Measurements from ENCODE around the gene DBR1.

DBR1 gene

DNA sequence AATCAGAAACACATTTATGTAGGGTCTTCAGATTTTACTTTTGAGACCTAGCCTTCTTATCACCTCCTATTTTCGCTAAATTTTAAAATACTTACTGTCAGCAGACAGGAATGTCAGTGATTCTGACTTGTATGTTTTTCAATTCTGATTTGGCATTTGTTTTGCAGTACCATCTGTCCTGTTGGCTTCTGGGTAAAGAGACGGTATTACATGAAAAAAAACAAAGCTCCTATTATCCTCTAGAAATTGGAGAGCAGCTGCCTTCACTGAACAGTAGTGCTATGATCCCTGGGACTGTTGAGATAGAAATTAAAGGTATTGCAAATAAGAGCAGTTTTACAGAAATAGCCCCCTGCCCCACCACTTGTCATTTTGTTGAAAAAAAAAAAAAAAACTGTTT is 20.8 kb upstream of the DBR1 start (continued):
- TF ChIP-seq ZNF169 (tag by site-specific recombination; IDR thresholded peaks at IDR 0.05) = no peak
- no peak for TF ChIP-seq ZNF324 (tag by site-specific recombination; IDR thresholded peaks at IDR 0.05)

DNA sequence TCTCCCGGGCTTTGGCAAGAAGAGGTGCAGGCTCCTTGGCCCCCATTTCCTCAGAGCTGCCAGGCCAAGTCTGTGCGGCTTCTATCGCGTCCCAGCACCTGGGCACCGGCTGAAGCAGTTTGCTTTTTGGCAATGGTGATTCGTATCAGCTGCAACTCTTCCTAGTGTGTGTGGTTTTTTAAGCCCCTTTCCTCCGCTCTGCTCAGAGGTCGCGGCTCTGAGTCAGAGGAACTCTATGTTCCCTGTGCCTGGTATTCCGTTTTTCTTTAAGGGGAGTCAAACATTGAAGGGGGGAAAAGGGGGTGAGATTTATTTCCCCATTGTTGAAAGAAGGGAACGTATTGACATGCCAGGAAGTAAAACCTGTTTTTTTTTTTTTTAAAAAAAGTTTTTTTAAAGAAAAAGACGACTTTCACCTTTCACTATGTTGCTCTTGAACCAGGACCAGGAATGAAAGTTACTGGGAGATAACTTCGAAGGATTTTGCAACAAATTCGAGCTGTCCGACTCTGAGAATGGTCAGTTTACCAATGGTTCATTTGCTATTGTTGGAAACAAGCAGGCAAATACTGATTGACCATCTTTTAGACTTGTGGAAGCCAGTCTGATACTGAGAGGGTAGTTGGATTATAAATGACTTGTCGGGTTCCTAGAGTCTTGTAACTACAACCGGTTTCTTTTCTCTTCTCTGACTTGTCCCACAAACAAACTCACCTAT is 13.5 kb upstream of the DBR1 start:
- H3K27ac ChIP-seq (ENCODE audit: extremely low read depth, low read depth, low read length) = peak overlapping the region; percentile 88; the same call in 1 of the 2 replicates
- peak overlapping the region; percentile 99 for H3K4me3 ChIP-seq (ENCODE audit: low read depth, low read length)
- no peaks in the 10 kb centered on the region; the same call in 1 of the 2 replicates for H3K4me1 ChIP-seq (ENCODE audit: control insufficient read depth, insufficient read depth, low read length)
- CTCF ChIA-PET = interaction anchor here (0.7 to 0.8 kb wide), 3 partner anchors 15 to 197 kb away, joined by 3 to 4 read pairs (median 3); no protein-coding TSS in a partner anchor
- no peak for TF ChIP-seq FEZF1 (tag by site-specific recombination; IDR thresholded peaks at IDR 0.05)
- TF ChIP-seq, protein P1, sequence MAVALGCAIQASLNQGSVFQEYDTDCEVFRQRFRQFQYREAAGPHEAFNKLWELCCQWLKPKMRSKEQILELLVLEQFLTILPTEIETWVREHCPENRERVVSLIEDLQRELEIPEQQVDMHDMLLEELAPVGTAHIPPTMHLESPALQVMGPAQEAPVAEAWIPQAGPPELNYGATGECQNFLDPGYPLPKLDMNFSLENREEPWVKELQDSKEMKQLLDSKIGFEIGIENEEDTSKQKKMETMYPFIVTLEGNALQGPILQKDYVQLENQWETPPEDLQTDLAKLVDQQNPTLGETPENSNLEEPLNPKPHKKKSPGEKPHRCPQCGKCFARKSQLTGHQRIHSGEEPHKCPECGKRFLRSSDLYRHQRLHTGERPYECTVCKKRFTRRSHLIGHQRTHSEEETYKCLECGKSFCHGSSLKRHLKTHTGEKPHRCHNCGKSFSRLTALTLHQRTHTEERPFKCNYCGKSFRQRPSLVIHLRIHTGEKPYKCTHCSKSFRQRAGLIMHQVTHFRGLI (tag by site-specific recombination; IDR thresholded peaks at IDR 0.05) = peak; percentile 4; the same call in 1 of the 2 replicates
- TF ChIP-seq PRDM1 (tag by site-specific recombination; IDR thresholded peaks at IDR 0.05) = 0 out of 2 replicates have a peak, but pooled peaks have one; percentile 10
- TF ChIP-seq, protein P2, sequence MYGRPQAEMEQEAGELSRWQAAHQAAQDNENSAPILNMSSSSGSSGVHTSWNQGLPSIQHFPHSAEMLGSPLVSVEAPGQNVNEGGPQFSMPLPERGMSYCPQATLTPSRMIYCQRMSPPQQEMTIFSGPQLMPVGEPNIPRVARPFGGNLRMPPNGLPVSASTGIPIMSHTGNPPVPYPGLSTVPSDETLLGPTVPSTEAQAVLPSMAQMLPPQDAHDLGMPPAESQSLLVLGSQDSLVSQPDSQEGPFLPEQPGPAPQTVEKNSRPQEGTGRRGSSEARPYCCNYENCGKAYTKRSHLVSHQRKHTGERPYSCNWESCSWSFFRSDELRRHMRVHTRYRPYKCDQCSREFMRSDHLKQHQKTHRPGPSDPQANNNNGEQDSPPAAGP (tag by site-specific recombination; IDR thresholded peaks at IDR 0.05) = no peak
- TF ChIP-seq, protein P3, sequence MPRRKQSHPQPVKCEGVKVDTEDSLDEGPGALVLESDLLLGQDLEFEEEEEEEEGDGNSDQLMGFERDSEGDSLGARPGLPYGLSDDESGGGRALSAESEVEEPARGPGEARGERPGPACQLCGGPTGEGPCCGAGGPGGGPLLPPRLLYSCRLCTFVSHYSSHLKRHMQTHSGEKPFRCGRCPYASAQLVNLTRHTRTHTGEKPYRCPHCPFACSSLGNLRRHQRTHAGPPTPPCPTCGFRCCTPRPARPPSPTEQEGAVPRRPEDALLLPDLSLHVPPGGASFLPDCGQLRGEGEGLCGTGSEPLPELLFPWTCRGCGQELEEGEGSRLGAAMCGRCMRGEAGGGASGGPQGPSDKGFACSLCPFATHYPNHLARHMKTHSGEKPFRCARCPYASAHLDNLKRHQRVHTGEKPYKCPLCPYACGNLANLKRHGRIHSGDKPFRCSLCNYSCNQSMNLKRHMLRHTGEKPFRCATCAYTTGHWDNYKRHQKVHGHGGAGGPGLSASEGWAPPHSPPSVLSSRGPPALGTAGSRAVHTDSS (tag by site-specific recombination; IDR thresholded peaks at IDR 0.05) = no peak
- TF ChIP-seq ZNF624 (tag by site-specific recombination; IDR thresholded peaks at IDR 0.05) = no peak
- TF ChIP-seq ZNF654 (tag by site-specific recombination; IDR thresholded peaks at IDR 0.05; ENCODE audit: low read depth) = no peak
- TF ChIP-seq ZNF416 (tag by site-specific recombination; IDR thresholded peaks at IDR 0.05) = no peak
- TF ChIP-seq, protein P4, sequence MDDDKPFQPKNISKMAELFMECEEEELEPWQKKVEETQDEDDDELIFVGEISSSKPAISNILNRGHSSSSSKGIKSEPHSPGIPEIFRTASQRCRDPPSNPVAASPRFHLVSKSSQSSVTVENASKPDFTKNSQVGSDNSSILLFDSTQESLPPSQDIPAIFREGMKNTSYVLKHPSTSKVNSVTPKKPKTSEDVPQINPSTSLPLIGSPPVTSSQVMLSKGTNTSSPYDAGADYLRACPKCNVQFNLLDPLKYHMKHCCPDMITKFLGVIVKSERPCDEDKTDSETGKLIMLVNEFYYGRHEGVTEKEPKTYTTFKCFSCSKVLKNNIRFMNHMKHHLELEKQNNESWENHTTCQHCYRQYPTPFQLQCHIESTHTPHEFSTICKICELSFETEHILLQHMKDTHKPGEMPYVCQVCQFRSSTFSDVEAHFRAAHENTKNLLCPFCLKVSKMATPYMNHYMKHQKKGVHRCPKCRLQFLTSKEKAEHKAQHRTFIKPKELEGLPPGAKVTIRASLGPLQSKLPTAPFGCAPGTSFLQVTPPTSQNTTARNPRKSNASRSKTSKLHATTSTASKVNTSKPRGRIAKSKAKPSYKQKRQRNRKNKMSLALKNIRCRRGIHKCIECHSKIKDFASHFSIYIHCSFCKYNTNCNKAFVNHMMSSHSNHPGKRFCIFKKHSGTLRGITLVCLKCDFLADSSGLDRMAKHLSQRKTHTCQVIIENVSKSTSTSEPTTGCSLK (tag by site-specific recombination; IDR thresholded peaks at IDR 0.05) = no peak
- TF ChIP-seq ZBTB20 (tag by site-specific recombination; IDR thresholded peaks at IDR 0.05) = 0 out of 2 replicates have a peak, but pooled peaks have one; percentile 5
- TF ChIP-seq, protein P5, sequence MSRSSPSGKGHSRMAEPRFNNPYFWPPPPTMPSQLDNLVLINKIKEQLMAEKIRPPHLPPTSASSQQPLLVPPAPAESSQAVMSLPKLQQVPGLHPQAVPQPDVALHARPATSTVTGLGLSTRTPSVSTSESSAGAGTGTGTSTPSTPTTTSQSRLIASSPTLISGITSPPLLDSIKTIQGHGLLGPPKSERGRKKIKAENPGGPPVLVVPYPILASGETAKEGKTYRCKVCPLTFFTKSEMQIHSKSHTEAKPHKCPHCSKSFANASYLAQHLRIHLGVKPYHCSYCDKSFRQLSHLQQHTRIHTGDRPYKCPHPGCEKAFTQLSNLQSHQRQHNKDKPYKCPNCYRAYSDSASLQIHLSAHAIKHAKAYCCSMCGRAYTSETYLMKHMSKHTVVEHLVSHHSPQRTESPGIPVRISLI (tag by site-specific recombination; IDR thresholded peaks at IDR 0.05) = peak; percentile 38; the same call in 1 of the 2 replicates
- TF ChIP-seq, protein P6, sequence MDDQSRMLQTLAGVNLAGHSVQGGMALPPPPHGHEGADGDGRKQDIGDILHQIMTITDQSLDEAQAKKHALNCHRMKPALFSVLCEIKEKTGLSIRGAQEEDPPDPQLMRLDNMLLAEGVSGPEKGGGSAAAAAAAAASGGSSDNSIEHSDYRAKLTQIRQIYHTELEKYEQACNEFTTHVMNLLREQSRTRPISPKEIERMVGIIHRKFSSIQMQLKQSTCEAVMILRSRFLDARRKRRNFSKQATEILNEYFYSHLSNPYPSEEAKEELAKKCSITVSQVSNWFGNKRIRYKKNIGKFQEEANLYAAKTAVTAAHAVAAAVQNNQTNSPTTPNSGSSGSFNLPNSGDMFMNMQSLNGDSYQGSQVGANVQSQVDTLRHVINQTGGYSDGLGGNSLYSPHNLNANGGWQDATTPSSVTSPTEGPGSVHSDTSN (CRISPR knock-in tag; IDR thresholded peaks at IDR 0.05) = no peak
- TF ChIP-seq ZNF311 (tag by site-specific recombination; IDR thresholded peaks at IDR 0.05; ENCODE audit: borderline replicate concordance) = no peak
- TF ChIP-seq, protein P7, sequence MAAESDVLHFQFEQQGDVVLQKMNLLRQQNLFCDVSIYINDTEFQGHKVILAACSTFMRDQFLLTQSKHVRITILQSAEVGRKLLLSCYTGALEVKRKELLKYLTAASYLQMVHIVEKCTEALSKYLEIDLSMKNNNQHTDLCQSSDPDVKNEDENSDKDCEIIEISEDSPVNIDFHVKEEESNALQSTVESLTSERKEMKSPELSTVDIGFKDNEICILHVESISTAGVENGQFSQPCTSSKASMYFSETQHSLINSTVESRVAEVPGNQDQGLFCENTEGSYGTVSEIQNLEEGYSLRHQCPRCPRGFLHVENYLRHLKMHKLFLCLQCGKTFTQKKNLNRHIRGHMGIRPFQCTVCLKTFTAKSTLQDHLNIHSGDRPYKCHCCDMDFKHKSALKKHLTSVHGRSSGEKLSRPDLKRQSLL (tag by site-specific recombination; IDR thresholded peaks at IDR 0.05) = no peak
- no peak for TF ChIP-seq RBAK (tag by site-specific recombination; IDR thresholded peaks at IDR 0.05)
- TF ChIP-seq, protein P8, sequence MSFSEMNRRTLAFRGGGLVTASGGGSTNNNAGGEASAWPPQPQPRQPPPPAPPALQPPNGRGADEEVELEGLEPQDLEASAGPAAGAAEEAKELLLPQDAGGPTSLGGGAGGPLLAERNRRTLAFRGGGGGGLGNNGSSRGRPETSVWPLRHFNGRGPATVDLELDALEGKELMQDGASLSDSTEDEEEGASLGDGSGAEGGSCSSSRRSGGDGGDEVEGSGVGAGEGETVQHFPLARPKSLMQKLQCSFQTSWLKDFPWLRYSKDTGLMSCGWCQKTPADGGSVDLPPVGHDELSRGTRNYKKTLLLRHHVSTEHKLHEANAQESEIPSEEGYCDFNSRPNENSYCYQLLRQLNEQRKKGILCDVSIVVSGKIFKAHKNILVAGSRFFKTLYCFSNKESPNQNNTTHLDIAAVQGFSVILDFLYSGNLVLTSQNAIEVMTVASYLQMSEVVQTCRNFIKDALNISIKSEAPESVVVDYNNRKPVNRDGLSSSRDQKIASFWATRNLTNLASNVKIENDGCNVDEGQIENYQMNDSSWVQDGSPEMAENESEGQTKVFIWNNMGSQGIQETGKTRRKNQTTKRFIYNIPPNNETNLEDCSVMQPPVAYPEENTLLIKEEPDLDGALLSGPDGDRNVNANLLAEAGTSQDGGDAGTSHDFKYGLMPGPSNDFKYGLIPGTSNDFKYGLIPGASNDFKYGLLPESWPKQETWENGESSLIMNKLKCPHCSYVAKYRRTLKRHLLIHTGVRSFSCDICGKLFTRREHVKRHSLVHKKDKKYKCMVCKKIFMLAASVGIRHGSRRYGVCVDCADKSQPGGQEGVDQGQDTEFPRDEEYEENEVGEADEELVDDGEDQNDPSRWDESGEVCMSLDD (tag by site-specific recombination; IDR thresholded peaks at IDR 0.05) = no peak
- H3K36me3 ChIP-seq (ENCODE audit: control insufficient read depth in 2 of 2, insufficient read depth in 1 of 2, low read length in 2 of 2) = peaks cover 0 to 20% of the 10 kb centered on the region in 2 experiments; a peak in 1 of 3 replicates
- H3K9me3 ChIP-seq (ENCODE audit: control insufficient read depth, insufficient read depth, low read depth, low read length) = no peaks in the 10 kb centered on the region
- POLR2A ChIA-PET = interaction anchor here (0.7 to 2.5 kb wide), 5 partner anchors 14 to 97 kb away, joined by 3 to 22 read pairs (median 4); partner anchors contain the start of gene DBR1

All from HEK293 (cell line).